OCI-LY7 (cell line): ENCODE measurements around the gene UFM1. TPM values are rescaled to one million over a fixed set of nuclear protein-coding genes. Genes with fewer than 3 reads are reported as not detected.

ENCODE experiments used
- BruUV-seq: library from RNA; stranded (reverse); fragments of 400-500 nt; replicated peaks from 2 replicates; lab custom pipeline; 2021; lab: Mats Ljungman, UMichigan
- CTCF ChIA-PET: fragments of 300-600 bp; sonication (Branson Sonifier 250); formaldehyde crosslinking; loops from one replicate; lab custom pipeline; 2022; ENCODE audit warnings: antibody characterized with exemption; ENCODE audit not compliant: unreplicated experiment; lab: Charles Lee
- POLR2A ChIA-PET: fragments of 300-600 bp; sonication (Branson Sonifier 250); formaldehyde crosslinking; loops from one replicate; lab custom pipeline; 2022; ENCODE audit warnings: antibody characterized with exemption; lab: Charles Lee
- DNase-seq: peaks from one replicate; pipeline ENCODE4 v3.0.0-alpha.2; 2015; ENCODE audit warnings: low spot score
- H2AFZ ChIP-seq: fragments of 200-600 bp; sonication (generic), shearing (Covaris generic); 2 replicates; pipeline ENCODE4 v1.6.1; 2014; ENCODE audit warnings: mild to moderate bottlenecking, antibody characterized with exemption, low read length, moderate library complexity
- H3K27ac ChIP-seq: fragments of 200-600 bp; sonication (generic); 2 replicates; pipeline ENCODE4 v1.5.1; 2014; ENCODE audit warnings: mixed run types, low read depth, mild to moderate bottlenecking, moderate library complexity, low read length, inconsistent platforms; ENCODE audit not compliant: poor library complexity, severe bottlenecking
- H3K36me3 ChIP-seq: fragments of 200-600 bp; sonication (generic); 2 replicates; pipeline ENCODE4 v1.6.1; 2014; ENCODE audit warnings: mild to moderate bottlenecking, antibody characterized with exemption, low read length, moderate library complexity, mixed read lengths; ENCODE audit not compliant: insufficient read depth
- H3K4me1 ChIP-seq: fragments of 200-600 bp; sonication (generic); 2 replicates; pipeline ENCODE4 v1.5.1; 2014; ENCODE audit warnings: mild to moderate bottlenecking, low read length; ENCODE audit not compliant: insufficient read depth, poor library complexity, severe bottlenecking
- H3K4me2 ChIP-seq: fragments of 200-600 bp; sonication (generic); 2 replicates; pipeline ENCODE4 v1.6.1; 2014; ENCODE audit warnings: mild to moderate bottlenecking, low read length
- H3K4me3 ChIP-seq: fragments of 200-600 bp; sonication (generic); 2 replicates; pipeline ENCODE4 v1.5.1; 2014; ENCODE audit warnings: mild to moderate bottlenecking, low read depth, low read length; ENCODE audit not compliant: poor library complexity, severe bottlenecking
- H3K79me2 ChIP-seq: fragments of 200-600 bp; sonication (generic); 2 replicates; pipeline ENCODE4 v1.6.1; 2016; ENCODE audit warnings: low read depth, mild to moderate bottlenecking, low read length, moderate library complexity, mixed read lengths; ENCODE audit not compliant: insufficient read depth
- H3K9me2 ChIP-seq: fragments of 200-600 bp; sonication (generic); 2 replicates; pipeline ENCODE4 v1.6.1; 2016; ENCODE audit warnings: mild to moderate bottlenecking, low read length, mixed read lengths; ENCODE audit not compliant: insufficient read depth
- H3K9me3 ChIP-seq: fragments of 200-600 bp; sonication (generic); 2 replicates; pipeline ENCODE4 v1.6.1; 2014; ENCODE audit warnings: mild to moderate bottlenecking, mixed run types, low read length, mixed read lengths
- H4K20me1 ChIP-seq: fragments of 200-600 bp; sonication (generic); 2 replicates; pipeline ENCODE4 v1.6.1; 2014; ENCODE audit warnings: mild to moderate bottlenecking, antibody characterized with exemption, low read length, moderate library complexity, mixed read lengths; ENCODE audit not compliant: insufficient read depth
- CTCF ChIP-seq: fragments of 200-600 bp; sonication (generic); conservative IDR thresholded peaks from 2 replicates; pipeline ENCODE4 v1.5.1; 2014; ENCODE audit warnings: mild to moderate bottlenecking, antibody characterized with exemption, low read length, moderate library complexity, mixed read lengths
- EZH2phosphoT487 ChIP-seq: fragments of 200-600 bp; sonication (generic); IDR thresholded peaks from 2 replicates; pipeline ENCODE4 v1.6.1; 2018; ENCODE audit warnings: low read depth, borderline replicate concordance, mild to moderate bottlenecking, mixed run types, antibody characterized with exemption, low read length, moderate library complexity, mixed read lengths
- intact Hi-C: fragments of 100-400 bp; cut with micrococcal nuclease; formaldehyde crosslinking; loops from one replicate; pipeline ENCODE4 v1.10.0; 2022; ENCODE audit not compliant: unreplicated experiment
- total RNA-seq, 2 experiments: library from RNA; depleted of rRNA in 1 of 2; stranded (reverse); fragments of >200 nt in 1 of 2; shearing (Covaris generic) in 1 of 2; gene quantifications; 2 replicates each; pipeline ENCODE4 v1.2.3, GENCODE V29; 2014 to 2022

The UFM1 gene
- total RNA-seq, 2 experiments from 2014 or later: 33.3 to 46.9 TPM

DNA sequence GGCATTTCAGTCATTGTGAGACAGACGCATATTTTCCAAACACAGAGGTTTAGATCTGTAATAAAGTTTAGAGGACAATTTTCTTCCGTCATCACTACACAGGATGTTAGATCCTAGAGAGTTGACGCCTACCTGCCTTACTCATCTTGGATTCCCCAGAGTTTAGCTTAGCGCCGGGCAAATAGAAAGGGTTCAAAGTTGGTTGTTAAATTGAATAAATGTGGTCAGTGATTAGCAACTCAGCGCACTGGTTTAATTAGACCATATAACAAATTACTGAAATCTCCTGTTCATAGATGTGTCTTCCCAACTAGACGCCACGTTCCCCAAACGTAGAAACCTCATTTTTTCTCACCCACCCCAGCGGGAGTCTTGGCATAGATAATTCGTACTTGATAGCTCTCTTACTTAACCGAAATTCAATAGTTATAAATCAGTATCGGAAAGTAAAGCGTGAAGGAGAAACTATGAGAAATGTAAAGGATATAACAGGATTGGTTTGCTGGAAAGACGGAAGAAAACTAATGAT is 726 bp upstream of the UFM1 start:
- intact Hi-C loops: loop anchor here (1.0 to 10.0 kb wide), 3 partner anchors 182 to 686 kb away; partner anchors contain the start of genes NHLRC3 and PROSER1
- no peaks in the 10 kb centered on the region for H3K9me3 ChIP-seq
- CTCF ChIA-PET: no interaction called here
- peak overlapping the region; percentile 99 for H2AFZ ChIP-seq
- H3K4me3 ChIP-seq: peak overlapping the region; percentile 99
- BruUV-seq: TSS peak; percentile 89
- H4K20me1 ChIP-seq: no peaks in the 10 kb centered on the region
- H3K36me3 ChIP-seq: peaks cover 30% of the 10 kb centered on the region
- no peaks in the 10 kb centered on the region; the same call in 1 of the 2 replicates for H3K9me2 ChIP-seq
- POLR2A ChIA-PET: interaction anchor here (0.6 to 1.9 kb wide), 10 partner anchors 8 to 990 kb away, joined by 3 to 8 read pairs (median 5); no protein-coding TSS in a partner anchor
- peak overlapping the region; percentile 19 for H3K27ac ChIP-seq
- no peak for DNase-seq
- peaks cover 38% of the 10 kb centered on the region for H3K79me2 ChIP-seq
- H3K4me2 ChIP-seq: peak overlapping the region; percentile 86
- TF ChIP-seq CTCF (no peak), EZH2phosphoT487 (no peak)
- peaks cover 20% of the 10 kb centered on the region for H3K4me1 ChIP-seq

- ChIA-PET POLR2A (interaction anchor here (0.9 to 1.9 kb wide), 4 partner anchors 8 to 517 kb away, joined by 4 to 5 read pairs (median 5); no protein-coding TSS in a partner anchor), CTCF (no interaction called here)
- Histone ChIP-seq H3K4me1 (peaks cover 20% of the 10 kb centered on the region), H3K27ac (peak overlapping the region; percentile 56), H3K4me2 (peak overlapping the region; percentile 86), H4K20me1 (no peaks in the 10 kb centered on the region), H3K4me3 (peak overlapping the region; percentile 99), H3K36me3 (peaks cover 42% of the 10 kb centered on the region), H3K79me2 (peaks cover 38% of the 10 kb centered on the region), H3K9me2 (no peaks in the 10 kb centered on the region), H2AFZ (peak overlapping the region; percentile 99), H3K9me3 (no peaks in the 10 kb centered on the region)
- BruUV-seq: TSS peak; percentile 63
- DNase-seq: peak; percentile 41
- TF ChIP-seq EZH2phosphoT487 (no peak), CTCF (no peak)
- intact Hi-C loops: no loop called here
Measured at GRCh38 chr13:38350114-38350617, 515 bp downstream of the UFM1 start.
